Common myeloid progenitor, CD34-positive (primary cell): ENCODE results near the gene NABP1.

Experiments used
- CTCF ChIA-PET: fragments of 350-600 bp; sonication (Branson Sonifier 250); formaldehyde crosslinking; loops from one replicate; lab custom pipeline; 2021; ENCODE audit warnings: antibody characterized with exemption; lab: Charles Lee
- POLR2A ChIA-PET: fragments of 350-600 bp; sonication (Branson Sonifier 250); formaldehyde crosslinking; loops from one replicate; lab custom pipeline; 2021; ENCODE audit warnings: antibody characterized with exemption; lab: Charles Lee
- DNase-seq, 3 donors: peaks; one replicate each; pipeline versions ENCODE4 v3.0.0 to v3.0.0-alpha.2; 2013
- H3K27ac ChIP-seq, 2 experiments: 1 replicate in 1 of 2; 2 replicates in 1 of 2; pipeline ENCODE4 v1.7.0; 2013; ENCODE audit warnings: inconsistent platforms in 2 of 2, low read length in 2 of 2, mild to moderate bottlenecking in 2 of 2, low read depth in 1 of 2, moderate library complexity in 1 of 2; ENCODE audit not compliant: severe bottlenecking in 2 of 2, insufficient read depth in 1 of 2, poor library complexity in 1 of 2
- H3K27me3 ChIP-seq, 5 experiments: replicated peaks in 2 of 5; 1 replicate in 3 of 5; 2 replicates in 2 of 5; pipeline versions ENCODE4 v1.6.1 to v1.7.0; 2013; ENCODE audit warnings: low read length in 4 of 5, mild to moderate bottlenecking in 2 of 5, moderate library complexity in 2 of 5, inconsistent platforms in 1 of 5; ENCODE audit not compliant: insufficient read depth in 5 of 5, control insufficient read depth in 4 of 5
- H3K36me3 ChIP-seq, 4 experiments: 1 replicate in 2 of 4; 2 replicates in 2 of 4; pipeline versions ENCODE4 v1.6.1 to v1.7.0; 2013; ENCODE audit warnings: low read length in 3 of 4, control low read depth in 1 of 4, mild to moderate bottlenecking in 1 of 4; ENCODE audit not compliant: control insufficient read depth in 4 of 4, insufficient read depth in 4 of 4
- H3K4me1 ChIP-seq, 4 experiments: 1 replicate in 3 of 4; 2 replicates in 1 of 4; pipeline versions ENCODE4 v1.6.1 to v1.7.1; 2013; ENCODE audit warnings: low read length in 3 of 4, mild to moderate bottlenecking in 3 of 4, control low read depth in 1 of 4, inconsistent platforms in 1 of 4, moderate library complexity in 1 of 4; ENCODE audit not compliant: control insufficient read depth in 4 of 4, insufficient read depth in 4 of 4; ENCODE audit errors: control extremely low read depth in 1 of 4
- H3K4me3 ChIP-seq, 7 experiments: 1 replicate in 4 of 7; 2 replicates in 3 of 7; pipeline versions ENCODE4 v1.5.1 to v1.7.0; 2013; ENCODE audit warnings: mild to moderate bottlenecking in 7 of 7, low read length in 6 of 7, moderate library complexity in 6 of 7, inconsistent platforms in 2 of 7, low read depth in 2 of 7, control low read depth in 1 of 7; ENCODE audit not compliant: insufficient read depth in 4 of 7, control insufficient read depth in 1 of 7; ENCODE audit errors: extremely low read depth in 1 of 7
- H3K9me3 ChIP-seq, 5 experiments: 1 replicate in 4 of 5; 2 replicates in 1 of 5; pipeline versions ENCODE4 v1.6.1 to v1.7.1; 2013; ENCODE audit warnings: low read length in 4 of 5, mild to moderate bottlenecking in 2 of 5, inconsistent platforms in 1 of 5, low read depth in 1 of 5, moderate library complexity in 1 of 5; ENCODE audit not compliant: control insufficient read depth in 4 of 5, insufficient read depth in 2 of 5; ENCODE audit errors: control extremely low read depth in 1 of 5
- WGBS: methylation state at CpG from one replicate; pipeline ENCODE4 v1.1.5; 2013; ENCODE audit not compliant: insufficient coverage; 5-methylcytosine and 5-hydroxymethylcytosine counted together

The NABP1 gene

GRCh38 chr2:191635333-191636234 lies 42.4 kb upstream of the NABP1 start:
- Histone ChIP-seq H3K4me3 (no peak overlapping the region), H3K4me1 (peaks cover 0 to 20% (median 16%) of the 10 kb centered on the region in 4 experiments), H3K27me3 (no peaks in the 10 kb centered on the region), H3K9me3 (no peaks in the 10 kb centered on the region), H3K27ac (no peak overlapping the region), H3K36me3 (no peaks in the 10 kb centered on the region)
- DNase-seq: no peak
- WGBS: 100% methylated on average over 4 of the region's 5 CpGs
- CTCF ChIA-PET: interaction anchor here (1.1 kb wide), 1 partner anchor 19 kb away, joined by 3 read pairs; no protein-coding TSS in a partner anchor
- POLR2A ChIA-PET: no interaction called here

GRCh38 chr2:191636235-191636543 lies 41.7 kb upstream of the NABP1 start:
- no peaks in the 10 kb centered on the region for H3K27me3 ChIP-seq
- H3K36me3 ChIP-seq: no peaks in the 10 kb centered on the region
- ChIA-PET CTCF (interaction anchor here (1.1 kb wide), 1 partner anchor 19 kb away, joined by 3 read pairs; no protein-coding TSS in a partner anchor), POLR2A (no interaction called here)
- no peak overlapping the region for H3K27ac ChIP-seq
- no peak overlapping the region for H3K4me3 ChIP-seq
- no peaks in the 10 kb centered on the region for H3K9me3 ChIP-seq
- peaks cover 0 to 20% (median 16%) of the 10 kb centered on the region in 4 experiments for H3K4me1 ChIP-seq
- DNase-seq: no peak

- POLR2A ChIA-PET: no interaction called here
- H3K9me3 ChIP-seq: no peaks in the 10 kb centered on the region
- CTCF ChIA-PET: interaction anchor here (1.1 kb wide), 1 partner anchor 18 kb away, joined by 3 read pairs; no protein-coding TSS in a partner anchor
Observed at GRCh38 chr2:191636586-191636985, 41.4 kb upstream of the NABP1 start.

GRCh38 chr2:191637182-191638078 lies 40.5 kb upstream of the NABP1 start:
- ChIA-PET POLR2A (interaction anchor here (0.7 to 0.9 kb wide), 2 partner anchors 39 to 40 kb away, joined by 3 read pairs; no protein-coding TSS in a partner anchor), CTCF (interaction anchor here (1.1 to 1.6 kb wide), 4 partner anchors 11 to 66 kb away, joined by 4 to 7 read pairs (median 6); no protein-coding TSS in a partner anchor)
- H3K4me1 ChIP-seq: peaks cover 0 to 20% (median 13%) of the 10 kb centered on the region in 4 experiments
- peak overlapping the region in 1 of 2 experiments; percentile 59 for H3K27ac ChIP-seq
- H3K36me3 ChIP-seq: no peaks in the 10 kb centered on the region
- peak overlapping the region in 1 of 7 experiments; percentile 36 for H3K4me3 ChIP-seq
- WGBS: 92% methylated on average over 5 of the region's 6 CpGs
- DNase-seq: peak in 2 of 3 donors; percentile 37 to 45
- H3K9me3 ChIP-seq: no peaks in the 10 kb centered on the region
- no peaks in the 10 kb centered on the region for H3K27me3 ChIP-seq

More at GRCh38 chr2:191636586-191636985, 41.4 kb upstream of the NABP1 start:
- H3K36me3 ChIP-seq: no peaks in the 10 kb centered on the region
- H3K27me3 ChIP-seq: no peaks in the 10 kb centered on the region
- peak overlapping the region in 1 of 2 experiments; percentile 59 for H3K27ac ChIP-seq
- H3K4me3 ChIP-seq: no peak overlapping the region
- H3K4me1 ChIP-seq: peaks cover 0 to 20% (median 16%) of the 10 kb centered on the region in 4 experiments
- no CpG with 5 or more reads among the region's 1 CpG for whole genome bisulfite sequencing
- no peak for DNase-seq

GRCh38 chr2:191638079-191638801 lies 39.7 kb upstream of the NABP1 start:
- Histone ChIP-seq H3K27ac (peak overlapping the region in 1 of 2 experiments; percentile 59), H3K4me3 (no peak overlapping the region), H3K4me1 (peaks cover 0 to 20% (median 13%) of the 10 kb centered on the region in 4 experiments), H3K36me3 (no peaks in the 10 kb centered on the region), H3K9me3 (no peaks in the 10 kb centered on the region), H3K27me3 (no peaks in the 10 kb centered on the region)
- 94% methylated on average over 6 of the region's 6 CpGs for WGBS
- ChIA-PET POLR2A (interaction anchor here (0.6 to 0.9 kb wide), 3 partner anchors 38 to 96 kb away, joined by 3 read pairs; no protein-coding TSS in a partner anchor), CTCF (interaction anchor here (0.7 to 1.6 kb wide), 7 partner anchors 10 to 99 kb away, joined by 3 to 7 read pairs (median 4); no protein-coding TSS in a partner anchor)
- peak in 1 of 3 donors; percentile 33 for DNase-seq

- CTCF ChIA-PET: interaction anchor here (0.7 to 1.6 kb wide), 7 partner anchors 10 to 100 kb away, joined by 3 to 7 read pairs (median 4); no protein-coding TSS in a partner anchor
- H3K4me1 ChIP-seq: peaks cover 0 to 20% (median 13%) of the 10 kb centered on the region in 4 experiments
- no peak overlapping the region for H3K4me3 ChIP-seq
- POLR2A ChIA-PET: interaction anchor here (0.6 kb wide), 1 partner anchor 96 kb away, joined by 3 read pairs; no protein-coding TSS in a partner anchor
- H3K27ac ChIP-seq: peak overlapping the region in 1 of 2 experiments; percentile 59
- no peaks in the 10 kb centered on the region for H3K36me3 ChIP-seq
- no peaks in the 10 kb centered on the region for H3K9me3 ChIP-seq
- H3K27me3 ChIP-seq: no peaks in the 10 kb centered on the region
- no peak for DNase-seq
- WGBS: no CpG with 5 or more reads among the region's 1 CpG
Observed at GRCh38 chr2:191638802-191639172, 39.1 kb upstream of the NABP1 start.
